ENCODE measurements around the gene GBF1.

The GBF1 gene

GRCh38 chr10:102408131-102408727 is 162.9 kb downstream of the GBF1 start:
- no peak for DNase-seq (ENCODE audit: low read depth)
- H3K4me3 ChIP-seq (ENCODE audit: low read depth, low read length), result no peak overlapping the region
- TF ChIP-seq CTCF (IDR thresholded peaks at IDR 0.05; ENCODE audit: control insufficient read depth, extremely low read depth, insufficient read depth), result no peak

- H3K4me3 ChIP-seq (ENCODE audit: low read depth, low read length), result no peak overlapping the region
- no peak for DNase-seq (ENCODE audit: low read depth)
- no peak for TF ChIP-seq CTCF (IDR thresholded peaks at IDR 0.05; ENCODE audit: control insufficient read depth, extremely low read depth, insufficient read depth)
Observed at GRCh38 chr10:102408728-102409603, 163.6 kb downstream of the GBF1 start.

GRCh38 chr10:102409604-102410428 is 164.5 kb downstream of the GBF1 start:
- 0 out of 2 replicates have a peak overlapping the region, but pooled peaks have one; percentile 4 for H3K4me3 ChIP-seq (ENCODE audit: low read depth, low read length)
- DNase-seq (ENCODE audit: low read depth), result no peak
- no peak for TF ChIP-seq CTCF (IDR thresholded peaks at IDR 0.05; ENCODE audit: control insufficient read depth, extremely low read depth, insufficient read depth)

- DNase-seq (ENCODE audit: low read depth), result no peak
- 0 out of 2 replicates have a peak overlapping the region, but pooled peaks have one; percentile 4 for H3K4me3 ChIP-seq (ENCODE audit: low read depth, low read length)
- TF ChIP-seq CTCF (IDR thresholded peaks at IDR 0.05; ENCODE audit: control insufficient read depth, extremely low read depth, insufficient read depth), result no peak
Observed at GRCh38 chr10:102410429-102411073, 165.2 kb downstream of the GBF1 start.

- DNase-seq (ENCODE audit: low read depth), result no peak
- no peak overlapping the region for H3K4me3 ChIP-seq (ENCODE audit: low read depth, low read length)
- no peak for TF ChIP-seq CTCF (IDR thresholded peaks at IDR 0.05; ENCODE audit: control insufficient read depth, extremely low read depth, insufficient read depth)
Observed at GRCh38 chr10:102411341-102412255, 166.3 kb downstream of the GBF1 start.
